ENCODE results near the gene CELF4.

GRCh38 chr18:37426586-37426985 lies 139.0 kb downstream of the CELF4 start:
- TF ChIP-seq POLR2A (IDR thresholded peaks at IDR 0.05) (no peak), CTCF (IDR thresholded peaks at IDR 0.05) (no peak)
